BLaER1 treated with 17β-estradiol and CSF1 and Interleukin-3, amounts not matched to agents 10 nM and 100 nM (cell line): ENCODE data around the gene VTI1A.

Experiments used
- H3K27ac ChIP-seq, 11 experiments: shearing (Covaris generic); formaldehyde crosslinking; 2 replicates each; pipeline ENCODE4 v1.8.1; 2022
- H3K27me3 ChIP-seq, 11 experiments: shearing (Covaris generic); formaldehyde crosslinking; 2 replicates each; pipeline ENCODE4 v1.8.1; 2022
- H3K36me3 ChIP-seq, 11 experiments: shearing (Covaris generic); formaldehyde crosslinking; 2 replicates each; pipeline ENCODE4 v1.8.1; 2022
- H3K4me1 ChIP-seq, 10 experiments: shearing (Covaris generic); formaldehyde crosslinking; 2 replicates each; pipeline ENCODE4 v1.8.1; 2022
- H3K4me2 ChIP-seq, 11 experiments: shearing (Covaris generic); formaldehyde crosslinking; 2 replicates each; pipeline ENCODE4 v1.8.1; 2022
- H3K4me3 ChIP-seq, 10 experiments: shearing (Covaris generic); formaldehyde crosslinking; 2 replicates each; pipeline ENCODE4 v1.8.1; 2022
- H3K9ac ChIP-seq, 11 experiments: shearing (Covaris generic); formaldehyde crosslinking; 2 replicates each; pipeline ENCODE4 v1.8.1; 2022
- H3K9me3 ChIP-seq, 11 experiments: shearing (Covaris generic); formaldehyde crosslinking; replicated peaks in 1 of 11; 2 replicates each; pipeline ENCODE4 v1.8.1; 2022
- H4K20me1 ChIP-seq, 11 experiments: shearing (Covaris generic); formaldehyde crosslinking; 2 replicates each; pipeline ENCODE4 v1.8.1; 2022
- Cebpa-rat ChIP-seq, 11 experiments: shearing (Covaris generic); IDR thresholded peaks; 2 replicates each; pipeline ENCODE4 v1.8.1; 2022

Gene VTI1A

DNA sequence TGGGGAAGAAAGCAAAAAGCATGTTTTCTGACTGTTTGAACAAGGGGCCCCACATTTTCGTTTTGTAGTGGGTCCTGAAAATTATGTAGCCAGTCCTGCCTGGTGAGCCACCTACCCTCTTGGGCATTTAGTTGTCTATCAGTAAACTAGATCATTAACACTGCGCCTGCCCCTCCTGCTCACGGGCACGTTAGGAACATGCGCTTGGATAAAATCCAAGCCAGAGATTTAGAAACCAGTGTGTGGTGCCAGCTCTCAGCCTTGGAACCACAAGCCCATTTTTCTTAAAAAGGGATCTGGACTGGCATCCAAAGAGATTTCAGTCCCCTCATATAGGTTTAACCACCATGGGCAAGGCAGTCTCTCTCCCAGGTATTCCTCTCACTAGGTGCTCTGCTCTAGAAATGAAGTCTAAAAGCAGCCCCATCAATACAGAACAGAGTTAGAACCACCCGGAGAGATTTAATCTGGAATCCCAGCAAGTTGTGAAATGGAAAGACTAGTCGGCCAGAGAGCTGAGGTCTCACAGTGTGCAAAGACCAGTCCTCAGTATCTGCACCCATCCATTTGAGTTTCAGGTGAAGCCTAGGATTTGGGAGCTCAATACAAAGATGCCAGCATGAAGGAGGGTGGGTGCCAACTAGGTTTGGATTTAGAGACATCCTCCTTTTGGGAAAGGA is 379.1 kb downstream of the VTI1A start:
- H3K27me3 ChIP-seq, result no peaks in the 10 kb centered on the region
- peaks cover 0 to 6% (median 0%) of the 10 kb centered on the region in 11 experiments; a peak in 1 of 22 replicates for H3K36me3 ChIP-seq
- no peak overlapping the region for H3K4me3 ChIP-seq
- H3K4me1 ChIP-seq, result peaks cover 0 to 7% (median 0%) of the 10 kb centered on the region in 10 experiments; a peak in 3 of 20 replicates
- H3K9me3 ChIP-seq, result no peaks in the 10 kb centered on the region
- no peak overlapping the region for H3K27ac ChIP-seq
- TF ChIP-seq Cebpa-rat (IDR thresholded peaks at IDR 0.05), result no peak
- no peak overlapping the region for H3K4me2 ChIP-seq
- H4K20me1 ChIP-seq, result no peaks in the 10 kb centered on the region; a peak in 1 of 22 replicates
- H3K9ac ChIP-seq, result no peak overlapping the region

DNA sequence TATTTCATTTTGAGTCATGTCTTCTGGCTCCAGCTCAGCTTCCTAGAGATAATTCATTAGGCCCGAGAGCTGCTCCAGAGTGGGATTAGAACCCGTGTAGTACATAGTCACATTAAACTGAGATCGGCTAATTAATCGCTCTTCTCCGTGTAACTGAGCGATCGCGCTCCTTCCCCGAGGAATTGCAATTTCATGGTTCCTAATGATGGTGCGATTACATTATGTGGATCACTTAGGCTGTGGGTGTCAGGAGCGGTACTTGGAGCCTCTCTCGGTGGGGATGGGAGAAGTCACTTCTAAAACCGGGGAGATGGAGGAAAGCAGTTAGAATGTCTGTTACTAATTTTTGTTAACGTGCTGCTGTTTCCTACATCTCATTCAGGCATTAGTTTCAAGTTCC is 380.1 kb downstream of the VTI1A start:
- no peaks in the 10 kb centered on the region for H4K20me1 ChIP-seq
- H3K9ac ChIP-seq, result no peak overlapping the region
- no peak overlapping the region for H3K4me2 ChIP-seq
- peaks cover 0 to 5% (median 0%) of the 10 kb centered on the region in 11 experiments; a peak in 1 of 22 replicates for H3K36me3 ChIP-seq
- H3K9me3 ChIP-seq, result no peaks in the 10 kb centered on the region
- H3K4me1 ChIP-seq, result peaks cover 0 to 7% (median 0%) of the 10 kb centered on the region in 10 experiments; a peak in 3 of 20 replicates
- no peak overlapping the region for H3K27ac ChIP-seq
- H3K4me3 ChIP-seq, result no peak overlapping the region
- no peak for TF ChIP-seq Cebpa-rat (IDR thresholded peaks at IDR 0.05)
- no peaks in the 10 kb centered on the region for H3K27me3 ChIP-seq

DNA sequence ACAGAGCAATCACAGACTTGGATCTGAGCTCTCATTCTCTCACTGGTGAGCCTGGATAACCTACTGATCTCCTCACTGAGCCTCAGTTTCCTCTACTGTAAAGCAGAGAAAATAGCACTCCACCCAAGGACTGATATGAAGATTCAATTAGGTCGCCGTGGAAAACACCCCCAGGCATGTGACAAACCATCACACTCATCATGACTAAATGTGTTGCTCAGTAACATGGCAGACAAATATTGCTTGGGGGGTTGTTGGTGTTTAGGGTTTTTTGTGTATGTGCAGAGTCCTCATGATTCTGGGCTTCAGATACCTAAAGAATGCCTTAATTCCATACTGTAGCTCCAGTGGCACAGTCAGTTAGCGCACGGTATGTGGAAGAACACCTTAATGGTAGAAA is 380.9 kb downstream of the VTI1A start:
- no peak for TF ChIP-seq Cebpa-rat (IDR thresholded peaks at IDR 0.05)
- Histone ChIP-seq H3K36me3 (peaks cover 0 to 5% (median 0%) of the 10 kb centered on the region in 11 experiments; a peak in 1 of 22 replicates), H3K27ac (no peak overlapping the region), H3K27me3 (no peaks in the 10 kb centered on the region), H3K4me3 (no peak overlapping the region), H3K9me3 (no peaks in the 10 kb centered on the region), H3K4me1 (peaks cover 0 to 7% (median 0%) of the 10 kb centered on the region in 10 experiments; a peak in 4 of 20 replicates), H4K20me1 (no peaks in the 10 kb centered on the region; a peak in 1 of 22 replicates), H3K9ac (no peak overlapping the region), H3K4me2 (no peak overlapping the region)

DNA sequence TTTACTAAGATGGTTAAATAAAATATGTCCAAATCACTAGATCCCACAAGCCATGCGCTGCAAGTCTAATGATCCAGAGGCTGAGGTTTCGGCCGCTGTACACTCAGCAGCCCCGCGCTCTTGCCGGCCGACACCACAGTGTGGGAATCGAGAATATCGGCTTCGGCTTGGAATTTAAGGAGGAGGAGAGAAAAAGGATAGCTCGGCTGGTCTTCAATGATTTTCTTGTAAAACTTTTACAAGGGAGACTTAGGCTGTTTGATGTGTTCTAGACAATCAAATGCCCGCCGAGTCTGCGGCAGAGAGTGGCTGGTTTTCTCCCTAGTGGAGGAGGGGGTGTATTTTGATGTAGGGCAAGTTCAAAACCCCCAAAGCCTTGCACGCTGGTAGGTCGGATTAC is 384.8 kb downstream of the VTI1A start:
- Histone ChIP-seq H4K20me1 (no peaks in the 10 kb centered on the region; a peak in 2 of 22 replicates), H3K9ac (no peak overlapping the region), H3K4me2 (no peak overlapping the region), H3K36me3 (no peaks in the 10 kb centered on the region; a peak in 1 of 22 replicates), H3K4me3 (no peak overlapping the region), H3K27ac (no peak overlapping the region), H3K4me1 (peaks cover 29 to 38% (median 35%) of the 10 kb centered on the region in 10 experiments), H3K27me3 (no peaks in the 10 kb centered on the region), H3K9me3 (no peaks in the 10 kb centered on the region)
- TF ChIP-seq Cebpa-rat (IDR thresholded peaks at IDR 0.05), result no peak

DNA sequence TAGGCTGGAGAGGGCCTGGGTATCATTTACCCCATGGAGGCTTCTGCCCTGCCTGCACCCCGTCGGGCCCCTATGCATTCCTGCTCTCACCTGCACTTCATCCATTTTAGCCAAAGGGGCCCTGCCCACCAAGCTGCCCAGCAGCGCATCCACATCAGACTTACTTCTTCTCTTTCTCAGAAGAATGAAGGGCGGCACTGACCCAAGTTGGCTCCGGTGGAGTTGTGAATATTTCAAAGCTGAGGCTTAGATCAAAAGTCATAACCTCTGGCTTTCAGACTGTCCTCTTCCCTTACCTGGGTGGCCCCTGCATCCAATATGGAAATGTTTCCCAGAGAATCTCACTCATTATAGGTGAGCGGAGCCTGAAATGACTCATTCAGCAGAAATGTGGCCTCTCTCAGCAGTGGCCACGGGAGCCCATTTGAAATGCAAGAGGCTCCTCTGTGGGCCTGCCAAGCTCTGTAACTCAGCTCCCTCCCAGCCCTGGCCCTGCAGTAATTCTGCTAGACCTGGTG is 385.4 kb downstream of the VTI1A start:
- no peak for TF ChIP-seq Cebpa-rat (IDR thresholded peaks at IDR 0.05)
- Histone ChIP-seq H3K9me3 (no peaks in the 10 kb centered on the region), H3K4me2 (no peak overlapping the region; a peak in 1 of 22 replicates), H3K27me3 (peaks cover 0 to 2% (median 0%) of the 10 kb centered on the region in 11 experiments; a peak in 1 of 22 replicates), H3K36me3 (no peaks in the 10 kb centered on the region; a peak in 1 of 22 replicates), H4K20me1 (no peaks in the 10 kb centered on the region; a peak in 2 of 22 replicates), H3K27ac (no peak overlapping the region), H3K4me1 (peaks cover 34 to 44% (median 40%) of the 10 kb centered on the region in 10 experiments), H3K4me3 (no peak overlapping the region), H3K9ac (no peak overlapping the region)

DNA sequence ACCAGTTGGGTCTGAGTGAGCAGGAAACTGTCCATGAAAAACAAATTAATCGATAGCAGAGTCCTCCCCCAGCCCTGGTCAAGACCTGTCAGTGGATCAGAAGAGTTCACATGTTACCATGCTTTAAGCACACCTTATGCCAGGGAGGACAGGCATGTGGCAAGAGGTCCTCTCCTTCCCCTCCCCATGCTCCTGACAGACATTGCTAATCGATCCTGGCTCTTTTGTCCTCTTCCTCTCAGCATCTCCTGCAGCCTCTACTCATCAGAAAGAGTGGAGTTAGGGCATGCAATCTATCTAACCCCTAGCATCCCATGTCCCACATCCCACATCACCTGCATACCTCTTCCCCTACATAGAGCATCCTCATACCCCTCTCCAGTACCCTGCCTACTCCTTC is 385.9 kb downstream of the VTI1A start:
- Histone ChIP-seq H3K9me3 (no peaks in the 10 kb centered on the region), H3K36me3 (no peaks in the 10 kb centered on the region; a peak in 1 of 22 replicates), H3K4me3 (no peak overlapping the region), H3K4me2 (peak overlapping the region in 2 of 11 experiments; percentile 86 to 98; a peak in 3 of 22 replicates), H3K27me3 (peaks cover 0 to 7% (median 0%) of the 10 kb centered on the region in 11 experiments; a peak in 3 of 22 replicates), H3K9ac (no peak overlapping the region), H4K20me1 (no peaks in the 10 kb centered on the region; a peak in 2 of 22 replicates), H3K4me1 (peaks cover 39 to 49% (median 46%) of the 10 kb centered on the region in 10 experiments), H3K27ac (no peak overlapping the region)
- no peak for TF ChIP-seq Cebpa-rat (IDR thresholded peaks at IDR 0.05)

DNA sequence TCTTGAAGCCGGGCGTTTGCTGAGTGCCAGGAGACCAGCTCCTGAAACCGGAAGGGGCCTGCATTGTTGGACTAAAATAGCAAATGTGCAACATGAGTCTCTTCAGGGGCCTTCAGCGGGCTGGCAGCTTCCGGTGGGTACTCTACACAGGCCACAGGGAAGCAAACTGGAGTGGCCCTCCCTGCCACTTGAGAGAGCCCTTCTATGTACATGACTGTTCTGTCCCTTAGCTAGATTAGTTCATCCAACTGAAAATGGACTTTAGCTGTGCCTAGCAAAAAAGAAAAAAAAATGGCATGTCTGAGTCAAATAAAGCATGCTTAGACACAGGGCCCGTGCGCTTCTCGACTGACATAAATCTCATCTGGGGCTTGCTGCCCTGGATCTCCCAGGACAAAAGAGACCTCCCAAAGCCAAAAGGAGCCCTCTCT is 387.8 kb downstream of the VTI1A start:
- H3K36me3 ChIP-seq, result no peaks in the 10 kb centered on the region
- H3K4me1 ChIP-seq, result peaks cover 52 to 67% (median 64%) of the 10 kb centered on the region in 10 experiments
- H3K4me3 ChIP-seq, result peak overlapping the region in 5 of 10 experiments; percentile 3 to 40 (median 16); a peak in 5 of 20 replicates
- peak overlapping the region; percentile 72 to 98 (median 86) for H3K4me2 ChIP-seq
- H4K20me1 ChIP-seq, result peaks cover 0 to 6% (median 0%) of the 10 kb centered on the region in 11 experiments; a peak in 2 of 22 replicates
- peak overlapping the region in 9 of 11 experiments; percentile 39 to 75 (median 67); a peak in 17 of 22 replicates for H3K27ac ChIP-seq
- H3K9ac ChIP-seq, result peak overlapping the region in 10 of 11 experiments; percentile 21 to 68 (median 52); a peak in 17 of 22 replicates
- peaks cover 0 to 25% (median 0%) of the 10 kb centered on the region in 11 experiments; a peak in 4 of 22 replicates for H3K27me3 ChIP-seq
- peaks cover under 1 to 4% (median 2%) of the 10 kb centered on the region in 11 experiments; a peak in 18 of 22 replicates for H3K9me3 ChIP-seq
- no peak for TF ChIP-seq Cebpa-rat (IDR thresholded peaks at IDR 0.05)

DNA sequence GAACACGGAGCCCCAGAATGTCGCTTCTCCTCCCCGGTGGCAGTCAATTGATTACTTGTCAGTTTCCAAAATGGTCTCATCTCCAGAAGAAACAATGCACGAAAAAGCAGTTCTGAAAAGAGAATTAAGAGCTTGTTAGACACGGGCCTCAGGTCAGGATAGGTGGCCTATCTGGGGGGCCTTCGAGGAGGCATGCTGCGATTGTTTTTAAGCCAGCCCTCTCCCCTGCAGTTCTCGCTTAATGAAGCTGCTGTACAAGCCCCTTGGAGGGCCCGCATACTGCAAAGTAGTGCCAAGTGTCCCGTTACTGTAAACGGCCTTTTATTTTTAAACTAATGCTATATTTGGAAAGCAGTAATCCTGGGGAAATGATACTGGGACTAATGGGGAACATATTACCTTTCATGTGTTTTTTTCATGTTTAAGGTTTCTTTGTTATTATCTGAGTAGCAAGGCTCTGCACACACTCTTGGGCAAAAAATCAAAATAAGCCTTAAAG is 388.3 kb downstream of the VTI1A start:
- H3K4me3 ChIP-seq, result peak overlapping the region in 2 of 10 experiments; percentile 3 to 16; a peak in 2 of 20 replicates

More for the DNA sequence above, 388.3 kb downstream of the VTI1A start:
- peaks cover 52 to 68% (median 64%) of the 10 kb centered on the region in 10 experiments for H3K4me1 ChIP-seq
- peak overlapping the region; percentile 72 to 98 (median 86) for H3K4me2 ChIP-seq
- peak overlapping the region in 9 of 11 experiments; percentile 39 to 75 (median 67); a peak in 17 of 22 replicates for H3K27ac ChIP-seq
- peaks cover 0 to 6% (median 0%) of the 10 kb centered on the region in 11 experiments; a peak in 2 of 22 replicates for H4K20me1 ChIP-seq
- no peaks in the 10 kb centered on the region; a peak in 1 of 22 replicates for H3K36me3 ChIP-seq
- TF ChIP-seq Cebpa-rat (IDR thresholded peaks at IDR 0.05), result no peak
- H3K27me3 ChIP-seq, result peaks cover 0 to 27% (median 0%) of the 10 kb centered on the region in 11 experiments; a peak in 4 of 22 replicates
- H3K9ac ChIP-seq, result peak overlapping the region in 10 of 11 experiments; percentile 21 to 68 (median 52); a peak in 16 of 22 replicates
- peaks cover 5 to 9% (median 7%) of the 10 kb centered on the region in 11 experiments; a peak in 20 of 22 replicates for H3K9me3 ChIP-seq
